Measurements from ENCODE around the gene MTA1.

The MTA1 gene

DNA sequence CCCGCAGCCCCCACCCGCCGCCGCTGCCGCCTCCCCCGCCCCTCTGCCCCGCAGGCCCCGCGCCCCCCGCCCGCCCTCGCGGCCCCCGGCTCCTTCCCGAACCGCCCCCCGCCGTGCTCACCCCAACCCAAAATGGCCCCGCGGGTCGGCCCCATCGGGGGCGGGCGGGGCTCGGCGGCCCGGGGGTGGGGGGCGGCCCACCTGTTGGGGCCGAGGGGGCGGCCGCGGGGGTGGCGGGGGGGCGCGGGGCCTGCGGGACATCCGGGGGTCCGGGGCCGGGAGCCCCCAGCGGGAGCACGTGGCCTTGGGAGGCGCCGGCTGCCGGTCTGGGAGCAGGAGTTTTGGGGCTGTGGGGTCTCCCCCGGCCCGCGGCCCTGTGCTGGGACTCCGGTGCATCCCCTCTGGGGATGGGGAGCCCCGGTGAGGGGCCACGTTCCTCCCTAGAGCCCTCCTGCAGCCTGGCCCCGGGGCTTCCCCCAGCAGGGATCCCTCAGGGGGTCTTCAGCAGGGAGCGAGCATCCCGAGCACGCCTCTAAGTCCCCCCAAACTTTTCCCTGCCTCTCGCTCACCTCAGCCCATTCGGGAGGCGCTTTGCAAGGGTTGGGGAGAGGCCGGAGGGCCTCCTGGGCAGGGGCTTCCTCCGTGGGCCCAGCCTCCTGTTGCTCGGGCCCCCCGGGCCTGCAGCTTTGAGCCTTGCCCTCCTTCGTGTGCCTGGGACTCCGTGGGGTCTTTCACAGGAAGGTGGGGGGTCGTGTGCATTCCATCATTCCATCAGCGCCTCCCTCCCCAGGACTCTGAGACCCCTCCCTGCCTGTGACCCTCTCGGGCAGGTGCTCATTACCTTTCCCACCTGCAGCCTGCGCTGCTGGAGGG, 710 bp downstream of the MTA1 start:
- DNase-seq (ENCODE audit: low spot score) = peak; percentile 69
- in situ Hi-C loops (cut with MboI; ENCODE audit: low sequenced_read_pairs, unreplicated experiment) = no loop called here
- TF ChIP-seq, protein P1, sequence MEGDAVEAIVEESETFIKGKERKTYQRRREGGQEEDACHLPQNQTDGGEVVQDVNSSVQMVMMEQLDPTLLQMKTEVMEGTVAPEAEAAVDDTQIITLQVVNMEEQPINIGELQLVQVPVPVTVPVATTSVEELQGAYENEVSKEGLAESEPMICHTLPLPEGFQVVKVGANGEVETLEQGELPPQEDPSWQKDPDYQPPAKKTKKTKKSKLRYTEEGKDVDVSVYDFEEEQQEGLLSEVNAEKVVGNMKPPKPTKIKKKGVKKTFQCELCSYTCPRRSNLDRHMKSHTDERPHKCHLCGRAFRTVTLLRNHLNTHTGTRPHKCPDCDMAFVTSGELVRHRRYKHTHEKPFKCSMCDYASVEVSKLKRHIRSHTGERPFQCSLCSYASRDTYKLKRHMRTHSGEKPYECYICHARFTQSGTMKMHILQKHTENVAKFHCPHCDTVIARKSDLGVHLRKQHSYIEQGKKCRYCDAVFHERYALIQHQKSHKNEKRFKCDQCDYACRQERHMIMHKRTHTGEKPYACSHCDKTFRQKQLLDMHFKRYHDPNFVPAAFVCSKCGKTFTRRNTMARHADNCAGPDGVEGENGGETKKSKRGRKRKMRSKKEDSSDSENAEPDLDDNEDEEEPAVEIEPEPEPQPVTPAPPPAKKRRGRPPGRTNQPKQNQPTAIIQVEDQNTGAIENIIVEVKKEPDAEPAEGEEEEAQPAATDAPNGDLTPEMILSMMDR (IDR thresholded peaks at IDR 0.05; ENCODE audit: borderline replicate concordance, control extremely low read depth, extremely low read depth, insufficient read depth, missing control alignments) = no peak

DNA sequence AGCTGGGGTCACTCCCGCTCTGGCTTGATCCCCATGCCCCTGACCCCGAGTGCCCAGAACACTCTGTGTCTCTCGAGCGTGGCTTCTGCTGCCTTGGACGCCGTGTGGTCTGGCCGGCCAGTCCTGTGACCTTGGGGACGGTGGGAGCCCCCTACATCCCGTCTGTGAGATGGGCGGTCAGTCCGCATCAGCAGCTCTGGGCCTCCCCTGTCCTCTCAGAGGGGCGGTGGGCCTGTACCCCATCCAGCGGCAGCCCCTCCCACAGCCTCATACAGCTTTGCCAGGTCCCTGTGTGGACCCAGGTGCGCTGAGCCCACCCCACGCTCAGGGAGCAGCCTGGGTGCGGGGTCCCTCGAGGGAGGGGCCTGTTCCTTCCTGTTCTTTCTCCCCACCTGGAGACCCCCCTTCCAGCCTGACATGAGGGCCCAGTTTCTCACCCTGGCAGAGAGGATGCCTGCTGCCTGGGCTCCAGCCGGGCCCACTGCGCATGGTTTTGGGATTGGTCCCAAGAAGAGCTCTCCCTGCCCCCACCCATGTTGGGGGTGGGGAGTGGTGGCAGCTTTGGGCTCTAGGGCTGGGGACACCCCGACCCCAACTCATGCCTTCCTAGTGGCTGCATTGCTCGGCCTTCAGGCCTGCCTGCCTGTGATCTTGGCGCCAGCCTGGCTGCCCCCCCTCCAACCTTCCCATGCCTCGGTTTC, 1.5 kb downstream of the MTA1 start:
- TF ChIP-seq, protein P1 (IDR thresholded peaks at IDR 0.05; ENCODE audit: borderline replicate concordance, control extremely low read depth, extremely low read depth, insufficient read depth, missing control alignments) = no peak
- DNase-seq (ENCODE audit: low spot score) = no peak
- in situ Hi-C loops (cut with MboI; ENCODE audit: low sequenced_read_pairs, unreplicated experiment) = no loop called here

DNA sequence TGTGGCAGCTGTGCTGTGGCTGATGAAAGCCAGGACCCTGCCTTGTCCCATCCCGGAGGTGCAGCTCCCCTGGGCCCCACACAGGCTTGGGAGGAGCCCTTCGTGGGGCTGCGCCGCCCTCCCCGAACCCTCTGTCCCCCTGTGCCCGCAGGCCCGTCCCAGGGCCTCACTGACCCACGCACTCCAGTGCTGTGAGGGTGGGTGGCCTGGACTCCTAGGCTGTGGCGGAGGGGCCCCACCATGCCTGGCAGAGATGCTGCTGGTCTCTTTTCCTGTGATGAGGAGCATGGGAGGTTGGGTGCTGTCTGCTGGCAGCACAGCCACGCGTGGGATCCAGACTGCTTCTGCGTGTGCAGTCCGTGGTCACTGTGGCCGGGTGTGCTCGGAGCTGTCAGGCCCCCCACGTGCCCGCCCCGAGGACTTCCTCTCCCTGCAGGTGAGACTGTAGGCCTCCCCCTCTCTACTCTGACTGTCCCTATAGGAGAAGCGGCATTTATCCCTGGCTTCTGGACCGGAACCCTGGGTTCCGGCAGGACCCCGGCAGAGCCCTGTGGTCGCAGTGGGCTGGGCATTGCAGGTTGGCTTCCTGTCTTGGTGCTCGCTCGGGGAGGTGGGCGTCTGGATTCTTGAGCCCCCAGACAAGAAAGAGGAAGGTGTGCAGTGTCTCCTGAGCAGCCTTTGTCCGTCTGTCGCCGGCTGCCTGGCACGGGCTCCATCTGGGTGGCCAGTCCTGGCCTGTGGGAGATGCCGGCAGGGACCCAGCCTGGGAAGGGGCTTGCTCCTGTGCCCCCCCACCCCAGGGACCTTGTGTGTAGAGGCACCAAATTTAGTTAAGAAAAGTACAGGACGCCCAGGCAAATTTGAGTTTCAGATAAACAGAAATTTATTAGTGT, 2.3 kb downstream of the MTA1 start:
- no peak for DNase-seq (ENCODE audit: low spot score)
- in situ Hi-C loops (cut with MboI; ENCODE audit: low sequenced_read_pairs, unreplicated experiment) = no loop called here
- TF ChIP-seq, protein P1 (IDR thresholded peaks at IDR 0.05; ENCODE audit: borderline replicate concordance, control extremely low read depth, extremely low read depth, insufficient read depth, missing control alignments) = no peak

DNA sequence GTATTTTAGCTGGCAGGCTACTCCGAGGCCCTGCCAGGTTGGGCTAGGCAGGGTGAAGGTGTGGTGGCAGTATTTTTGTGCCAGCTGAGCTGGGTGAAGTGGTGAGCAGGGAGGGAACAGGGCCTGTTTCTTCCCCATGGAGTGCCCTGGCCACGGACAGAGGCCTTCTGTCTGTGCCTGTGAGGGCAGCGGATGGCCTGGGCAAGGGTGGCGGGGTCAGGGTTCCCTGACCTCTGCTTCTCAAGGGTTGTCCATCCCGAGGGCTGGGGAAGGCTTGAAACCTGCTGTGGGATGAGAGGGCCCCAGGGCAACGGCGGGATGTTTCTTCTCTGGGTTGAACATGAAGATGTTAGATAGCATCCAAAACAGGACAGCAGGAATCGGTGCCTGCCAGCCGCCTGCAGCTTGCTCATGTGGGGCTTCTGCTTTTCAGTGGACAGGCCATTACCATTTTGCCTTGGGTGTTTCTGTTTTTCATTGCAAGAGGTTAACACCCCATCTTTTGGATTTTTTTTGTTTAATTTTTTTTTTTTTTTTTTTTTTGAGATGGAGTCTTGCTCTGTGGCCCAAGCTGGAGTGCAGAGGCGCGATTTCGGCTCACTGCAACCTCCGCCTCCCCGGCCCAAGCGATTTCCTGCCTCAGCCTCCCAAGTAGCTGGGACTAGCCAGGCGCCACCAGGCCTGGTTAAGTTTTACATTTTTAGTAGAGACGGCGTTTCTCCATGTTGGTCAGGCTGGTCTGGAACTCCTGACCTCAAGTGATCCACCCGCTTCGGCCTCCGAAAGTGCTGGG, 3.3 kb downstream of the MTA1 start:
- TF ChIP-seq, protein P1 (IDR thresholded peaks at IDR 0.05; ENCODE audit: borderline replicate concordance, control extremely low read depth, extremely low read depth, insufficient read depth, missing control alignments) = no peak
- no peak for DNase-seq (ENCODE audit: low spot score)
- in situ Hi-C loops (cut with MboI; ENCODE audit: low sequenced_read_pairs, unreplicated experiment) = no loop called here

DNA sequence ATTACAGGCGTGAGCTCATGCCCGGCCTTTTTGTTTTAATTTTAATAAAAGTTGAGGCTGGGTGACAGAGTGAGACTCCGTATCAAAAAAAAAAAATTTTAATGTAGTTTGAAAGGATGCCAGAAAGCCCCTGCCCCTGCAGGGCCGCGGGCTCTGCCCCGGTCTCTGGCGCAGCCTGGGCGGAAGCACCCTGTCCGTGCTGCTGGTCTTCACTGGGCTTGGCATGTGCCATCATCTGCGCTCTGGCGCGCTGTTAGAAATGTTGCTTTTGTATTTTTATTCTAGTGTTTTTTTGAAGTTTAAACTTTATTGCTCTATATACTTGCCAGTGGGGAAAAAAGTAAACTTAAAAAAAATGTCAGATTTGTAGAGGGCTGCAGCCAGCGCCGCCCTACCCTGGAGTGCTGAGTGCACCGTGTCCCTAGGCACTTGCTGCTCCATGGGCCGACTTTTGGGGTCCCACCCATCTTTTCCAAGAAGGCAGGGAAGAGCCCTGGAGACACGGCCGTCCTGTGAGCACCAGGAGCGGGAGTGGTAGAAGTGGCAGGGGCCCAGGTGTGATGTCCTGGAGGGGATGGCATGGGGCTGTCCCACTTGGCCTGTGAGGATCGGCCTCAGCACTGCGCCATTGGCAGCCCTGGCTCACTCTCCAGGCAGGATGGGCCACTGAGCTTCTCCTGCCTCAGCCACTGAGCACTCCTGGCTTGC, 4.0 kb downstream of the MTA1 start:
- TF ChIP-seq, protein P1 (IDR thresholded peaks at IDR 0.05; ENCODE audit: borderline replicate concordance, control extremely low read depth, extremely low read depth, insufficient read depth, missing control alignments) = no peak
- DNase-seq (ENCODE audit: low spot score) = no peak
- in situ Hi-C loops (cut with MboI; ENCODE audit: low sequenced_read_pairs, unreplicated experiment) = no loop called here
